Astrocyte (in vitro differentiated cells and primary cell): ENCODE measurements around the gene RNASEL.

Experiments used
- EZH2 ChIP-seq: IDR thresholded peaks from 2 replicates; pipeline ENCODE4 v1.6.1; 2012; ENCODE audit warnings: mild to moderate bottlenecking, low read length, inconsistent platforms; ENCODE audit not compliant: insufficient read depth
- TF ChIP-seq, protein P1 (sequence below): IDR thresholded peaks from 2 replicates; pipeline ENCODE4 v1.5.1; 2011; ENCODE audit warnings: low read depth, mild to moderate bottlenecking, inconsistent platforms, low read length, moderate library complexity; ENCODE audit not compliant: insufficient read depth

GRCh38 chr1:182628657-182629056, 39.6 kb upstream of the RNASEL start:
- TF ChIP-seq, protein P1, sequence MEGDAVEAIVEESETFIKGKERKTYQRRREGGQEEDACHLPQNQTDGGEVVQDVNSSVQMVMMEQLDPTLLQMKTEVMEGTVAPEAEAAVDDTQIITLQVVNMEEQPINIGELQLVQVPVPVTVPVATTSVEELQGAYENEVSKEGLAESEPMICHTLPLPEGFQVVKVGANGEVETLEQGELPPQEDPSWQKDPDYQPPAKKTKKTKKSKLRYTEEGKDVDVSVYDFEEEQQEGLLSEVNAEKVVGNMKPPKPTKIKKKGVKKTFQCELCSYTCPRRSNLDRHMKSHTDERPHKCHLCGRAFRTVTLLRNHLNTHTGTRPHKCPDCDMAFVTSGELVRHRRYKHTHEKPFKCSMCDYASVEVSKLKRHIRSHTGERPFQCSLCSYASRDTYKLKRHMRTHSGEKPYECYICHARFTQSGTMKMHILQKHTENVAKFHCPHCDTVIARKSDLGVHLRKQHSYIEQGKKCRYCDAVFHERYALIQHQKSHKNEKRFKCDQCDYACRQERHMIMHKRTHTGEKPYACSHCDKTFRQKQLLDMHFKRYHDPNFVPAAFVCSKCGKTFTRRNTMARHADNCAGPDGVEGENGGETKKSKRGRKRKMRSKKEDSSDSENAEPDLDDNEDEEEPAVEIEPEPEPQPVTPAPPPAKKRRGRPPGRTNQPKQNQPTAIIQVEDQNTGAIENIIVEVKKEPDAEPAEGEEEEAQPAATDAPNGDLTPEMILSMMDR, result no peak
- no peak for TF ChIP-seq EZH2
